ENCODE measurements around the gene MYL6. TPM values are rescaled to one million over a fixed set of nuclear protein-coding genes. Genes with fewer than 3 reads are reported as not detected.

Gene MYL6
- total RNA-seq, 3 donors from 2014 or later (not counting 1 experiment from before 2014, with no cell fraction given), result 881 to 1,204 (median 1,015) TPM

DNA sequence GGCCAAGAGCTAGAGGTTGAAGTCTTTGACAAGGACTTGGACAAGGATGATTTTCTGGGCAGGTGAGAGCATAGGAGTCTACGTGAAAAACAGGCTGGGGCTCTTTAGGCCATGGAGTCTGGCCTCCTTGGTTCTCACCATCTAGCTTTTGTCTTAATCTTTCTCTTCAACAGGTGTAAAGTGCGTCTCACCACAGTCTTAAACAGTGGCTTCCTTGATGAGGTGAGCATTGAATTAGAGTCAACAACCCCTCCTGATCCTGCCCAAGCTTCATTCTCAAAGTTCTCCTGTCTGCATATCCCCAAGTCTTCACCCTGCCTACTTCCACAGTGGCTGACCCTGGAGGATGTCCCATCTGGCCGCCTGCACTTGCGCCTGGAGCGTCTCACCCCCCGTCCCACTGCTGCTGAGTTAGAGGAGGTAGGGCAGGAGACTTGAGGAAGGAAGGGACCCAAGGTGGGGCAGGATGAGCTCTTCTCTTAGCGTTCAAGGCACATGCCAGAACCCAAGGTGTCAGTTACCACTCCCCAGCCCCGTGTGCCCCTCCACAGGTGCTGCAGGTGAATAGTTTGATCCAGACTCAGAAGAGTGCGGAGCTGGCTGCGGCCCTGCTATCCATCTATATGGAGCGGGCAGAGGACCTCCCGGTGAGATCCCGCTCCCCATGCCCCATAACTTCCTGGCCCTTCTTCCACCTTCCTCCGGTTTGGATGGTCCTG, 20.1 kb upstream of the MYL6 start:
- H3K4me3 Mint-ChIP-seq, result no peak overlapping the region

DNA sequence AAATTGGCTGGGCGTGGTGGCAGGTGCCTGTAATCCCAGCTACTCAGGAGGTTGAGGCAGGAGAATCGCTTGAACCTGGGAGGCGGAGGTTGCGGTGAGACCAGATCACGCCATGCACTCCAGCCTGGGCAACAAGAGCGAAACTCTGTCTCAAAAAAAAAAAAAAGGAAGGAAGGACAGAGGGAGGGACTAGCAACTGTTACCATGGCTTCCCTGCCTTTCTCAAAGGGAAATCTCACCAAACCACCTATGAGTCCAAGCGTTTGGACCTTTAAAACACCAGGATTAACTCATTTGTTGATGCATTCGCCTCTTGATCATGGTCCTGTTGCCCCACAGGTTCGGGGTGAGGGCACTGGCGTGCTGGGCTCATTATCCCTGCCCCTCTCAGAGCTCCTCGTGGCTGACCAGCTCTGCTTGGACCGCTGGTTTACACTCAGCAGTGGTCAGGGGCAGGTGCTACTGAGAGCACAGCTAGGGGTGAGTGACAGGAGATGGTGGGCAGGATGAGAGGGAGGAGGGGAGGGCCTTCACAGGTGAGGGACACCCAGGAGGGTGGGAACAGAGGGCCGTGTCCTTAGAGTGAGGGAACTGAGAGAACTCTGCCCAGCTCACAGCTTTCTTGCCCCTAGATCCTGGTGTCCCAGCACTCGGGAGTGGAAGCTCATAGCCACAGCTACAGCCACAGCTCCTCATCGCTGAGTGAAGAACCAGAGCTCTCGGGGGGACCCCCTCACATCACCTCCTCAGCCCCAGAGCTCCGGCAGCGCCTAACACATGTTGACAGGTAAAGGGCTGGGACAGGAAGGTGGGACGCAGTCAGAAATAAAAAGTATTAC, 16.0 kb upstream of the MYL6 start:
- H3K27ac ChIP-seq (ENCODE audit: low read length), result no peak overlapping the region
- ATAC-seq (no peak), DNase-seq (no peak)
- no peak overlapping the region for H3K4me3 ChIP-seq (ENCODE audit: low read length)
- no peaks in the 10 kb centered on the region for H3K27me3 Mint-ChIP-seq (ENCODE audit: low read depth in 2 of 2)
- peaks cover 74% of the 10 kb centered on the region for H3K36me3 ChIP-seq (ENCODE audit: control insufficient read depth, insufficient read depth, low read length)
- peaks cover 19% of the 10 kb centered on the region for H3K4me1 ChIP-seq (ENCODE audit: control insufficient read depth, insufficient read depth, low read length)
- H3K27me3 ChIP-seq (ENCODE audit: control insufficient read depth, insufficient read depth, low read length), result no peaks in the 10 kb centered on the region
- WGBS (ENCODE audit: insufficient coverage), result 88% methylated on average over 19 of the region's 19 CpGs
- H3K4me3 Mint-ChIP-seq, result no peak overlapping the region
- H3K9me3 ChIP-seq (ENCODE audit: control insufficient read depth, insufficient read depth, low read length), result no peaks in the 10 kb centered on the region
- peaks cover 7 to 16% of the 10 kb centered on the region in 2 donors for H3K4me1 Mint-ChIP-seq
- TF ChIP-seq, protein P1, sequence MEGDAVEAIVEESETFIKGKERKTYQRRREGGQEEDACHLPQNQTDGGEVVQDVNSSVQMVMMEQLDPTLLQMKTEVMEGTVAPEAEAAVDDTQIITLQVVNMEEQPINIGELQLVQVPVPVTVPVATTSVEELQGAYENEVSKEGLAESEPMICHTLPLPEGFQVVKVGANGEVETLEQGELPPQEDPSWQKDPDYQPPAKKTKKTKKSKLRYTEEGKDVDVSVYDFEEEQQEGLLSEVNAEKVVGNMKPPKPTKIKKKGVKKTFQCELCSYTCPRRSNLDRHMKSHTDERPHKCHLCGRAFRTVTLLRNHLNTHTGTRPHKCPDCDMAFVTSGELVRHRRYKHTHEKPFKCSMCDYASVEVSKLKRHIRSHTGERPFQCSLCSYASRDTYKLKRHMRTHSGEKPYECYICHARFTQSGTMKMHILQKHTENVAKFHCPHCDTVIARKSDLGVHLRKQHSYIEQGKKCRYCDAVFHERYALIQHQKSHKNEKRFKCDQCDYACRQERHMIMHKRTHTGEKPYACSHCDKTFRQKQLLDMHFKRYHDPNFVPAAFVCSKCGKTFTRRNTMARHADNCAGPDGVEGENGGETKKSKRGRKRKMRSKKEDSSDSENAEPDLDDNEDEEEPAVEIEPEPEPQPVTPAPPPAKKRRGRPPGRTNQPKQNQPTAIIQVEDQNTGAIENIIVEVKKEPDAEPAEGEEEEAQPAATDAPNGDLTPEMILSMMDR (IDR thresholded peaks at IDR 0.05), result no peak
- H3K36me3 Mint-ChIP-seq, result peaks cover 42% of the 10 kb centered on the region
- intact Hi-C loops (cut with micrococcal nuclease), result no loop called here
- H3K9me3 Mint-ChIP-seq, result no peaks in the 10 kb centered on the region
- H3K27ac Mint-ChIP-seq, result peak overlapping the region; percentile 69 to 75

More for the DNA sequence above, 20.1 kb upstream of the MYL6 start:
- Histone ChIP-seq H3K4me3 (ENCODE audit: low read length) (no peak overlapping the region), H3K36me3 (ENCODE audit: control insufficient read depth, insufficient read depth, low read length) (peaks cover 87% of the 10 kb centered on the region), H3K27me3 (ENCODE audit: control insufficient read depth, insufficient read depth, low read length) (no peaks in the 10 kb centered on the region), H3K4me1 (ENCODE audit: control insufficient read depth, insufficient read depth, low read length) (peaks cover 16% of the 10 kb centered on the region), H3K27ac (ENCODE audit: low read length) (no peak overlapping the region), H3K9me3 (ENCODE audit: control insufficient read depth, insufficient read depth, low read length) (no peaks in the 10 kb centered on the region)
- Mint-ChIP-seq H3K27me3 (ENCODE audit: low read depth in 2 of 2) (no peaks in the 10 kb centered on the region), H3K9me3 (no peaks in the 10 kb centered on the region), H3K36me3 (peaks cover 35% of the 10 kb centered on the region), H3K27ac (peak overlapping the region; percentile 22 to 72), H3K4me1 (peaks cover 7 to 19% of the 10 kb centered on the region in 2 donors)
- TF ChIP-seq, protein P1 (IDR thresholded peaks at IDR 0.05), result no peak
- ATAC-seq (no peak), DNase-seq (peak in 1 of 2 donors; percentile 26)
- 94% methylated on average over 12 of the region's 14 CpGs for WGBS (ENCODE audit: insufficient coverage)
- intact Hi-C loops (cut with micrococcal nuclease), result no loop called here

DNA sequence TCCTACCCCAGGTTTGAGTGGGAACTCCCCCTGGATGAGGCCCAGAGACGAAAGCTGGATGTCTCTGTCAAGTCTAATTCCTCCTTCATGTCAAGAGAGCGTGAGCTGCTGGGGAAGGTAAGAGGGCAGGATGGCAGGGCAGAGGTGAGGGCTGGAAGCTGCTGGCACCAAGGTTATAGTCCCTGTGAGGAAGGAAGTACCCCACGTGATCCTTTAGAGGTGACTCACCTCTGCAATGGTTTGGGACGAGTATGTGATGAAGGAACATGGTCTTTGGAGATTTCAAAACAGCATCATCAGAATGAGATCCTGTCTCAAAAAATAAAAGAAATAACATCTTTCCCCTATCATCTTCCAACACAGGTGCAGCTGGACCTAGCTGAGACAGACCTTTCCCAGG, 14.9 kb upstream of the MYL6 start:
- no peak for ATAC-seq

More for the DNA sequence above, 14.9 kb upstream of the MYL6 start:
- no peaks in the 10 kb centered on the region for H3K9me3 ChIP-seq (ENCODE audit: control insufficient read depth, insufficient read depth, low read length)
- no peak overlapping the region for H3K4me3 ChIP-seq (ENCODE audit: low read length)
- H3K36me3 ChIP-seq (ENCODE audit: control insufficient read depth, insufficient read depth, low read length), result peaks cover 64% of the 10 kb centered on the region
- intact Hi-C loops (cut with micrococcal nuclease), result no loop called here
- peaks cover 7 to 15% of the 10 kb centered on the region in 2 donors for H3K4me1 Mint-ChIP-seq
- H3K27me3 Mint-ChIP-seq (ENCODE audit: low read depth in 2 of 2), result no peaks in the 10 kb centered on the region
- peaks cover 41% of the 10 kb centered on the region for H3K36me3 Mint-ChIP-seq
- H3K9me3 Mint-ChIP-seq, result no peaks in the 10 kb centered on the region
- 54% methylated on average over 4 of the region's 4 CpGs for WGBS (ENCODE audit: insufficient coverage)
- H3K4me1 ChIP-seq (ENCODE audit: control insufficient read depth, insufficient read depth, low read length), result peaks cover 16% of the 10 kb centered on the region
- H3K27ac Mint-ChIP-seq, result peak overlapping the region; percentile 48 to 75
- TF ChIP-seq, protein P1 (IDR thresholded peaks at IDR 0.05), result no peak
- peak in 1 of 2 donors; percentile 27 for DNase-seq
- H3K27me3 ChIP-seq (ENCODE audit: control insufficient read depth, insufficient read depth, low read length), result no peaks in the 10 kb centered on the region
- H3K27ac ChIP-seq (ENCODE audit: low read length), result no peak overlapping the region
- no peak overlapping the region for H3K4me3 Mint-ChIP-seq
